ENCODE data around the gene STX1B. TPM values are rescaled to one million over a fixed set of nuclear protein-coding genes. Genes with fewer than 3 reads are reported as not detected.

The STX1B gene
- 1.6 TPM for total RNA-seq
- long read RNA-seq = 0 reads

GRCh38 chr16:31010585-31011325, at the start of gene STX1B:
Gene STX1B, minus strand, starts transcription at chr16:31010638. Its CDS starts 242 bp downstream, at chr16:31010396.
- intact Hi-C loops (cut with DNase I) = no loop called here
- no peak for DNase-seq (ENCODE audit: low spot score)

DNA sequence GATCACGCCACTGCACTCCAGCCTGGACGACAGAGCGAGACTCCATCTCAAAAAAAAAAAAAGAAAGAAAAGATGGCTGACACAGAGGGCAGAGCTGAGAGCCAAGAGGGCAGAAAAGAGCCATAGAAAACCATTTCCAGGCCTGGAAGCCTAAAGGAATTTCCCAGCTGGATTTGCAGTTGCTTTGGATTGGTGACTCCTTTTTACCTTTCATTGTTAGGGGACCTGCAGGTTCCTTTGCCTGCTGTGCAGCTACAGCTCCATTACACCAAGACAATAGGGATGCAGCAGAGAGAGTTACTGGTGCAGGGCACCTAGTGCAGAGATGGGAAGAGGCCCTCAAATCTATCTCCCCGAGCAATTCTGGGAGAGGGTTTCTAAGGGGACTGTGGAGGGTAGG, 45.2 kb upstream of the STX1B start:
- no peak for DNase-seq (ENCODE audit: low spot score)
- intact Hi-C loops (cut with DNase I) = no loop called here

- intact Hi-C loops (cut with DNase I) = no loop called here
- no peak for DNase-seq (ENCODE audit: low spot score)
These were observed 41.7 kb upstream of the STX1B start for GRCh38 chr16:31052114-31052513.

DNA sequence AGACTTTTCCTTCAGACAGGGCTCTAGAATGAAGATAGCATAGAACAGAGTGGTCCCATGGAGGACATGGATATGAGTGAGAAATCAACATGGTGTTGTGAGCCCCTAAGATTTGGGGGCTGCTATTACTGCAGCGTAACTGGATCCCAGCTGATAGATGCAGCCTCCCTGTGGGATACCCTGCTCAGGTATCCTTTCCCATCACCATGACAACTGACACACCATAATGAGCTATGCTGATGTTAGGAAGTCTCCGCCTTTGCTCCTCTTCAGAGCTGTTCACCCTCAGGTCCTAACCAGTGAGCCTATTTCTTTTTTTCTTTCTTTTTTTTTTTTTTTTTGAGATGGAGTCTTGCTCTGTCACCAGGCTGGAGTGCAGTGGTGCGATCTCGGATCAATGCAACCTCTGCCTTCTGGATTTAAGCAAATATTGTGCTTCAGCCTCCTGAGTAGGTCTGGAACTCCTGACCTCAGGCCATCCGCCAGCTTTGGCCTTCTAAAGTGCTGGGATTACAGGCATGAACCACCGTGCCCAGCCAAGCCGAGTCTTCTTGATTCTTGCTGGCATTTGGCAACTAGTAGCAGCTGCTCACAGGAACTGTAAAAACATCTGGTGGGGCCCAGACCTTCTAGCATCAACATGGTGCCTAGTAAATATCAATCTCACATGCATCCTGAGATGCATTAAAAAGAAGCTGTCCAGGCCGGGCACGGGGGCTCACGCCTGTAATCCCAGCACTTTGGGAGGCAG, 40.0 kb upstream of the STX1B start:
- DNase-seq (ENCODE audit: low spot score) = no peak
- intact Hi-C loops (cut with DNase I) = no loop called here

- intact Hi-C loops (cut with DNase I) = loop anchor here (2.0 kb wide), 1 partner anchor 21 kb away; no protein-coding TSS in a partner anchor
- DNase-seq (ENCODE audit: low spot score) = no peak
These were observed 33.6 kb upstream of the STX1B start for GRCh38 chr16:31043898-31044481.

DNA sequence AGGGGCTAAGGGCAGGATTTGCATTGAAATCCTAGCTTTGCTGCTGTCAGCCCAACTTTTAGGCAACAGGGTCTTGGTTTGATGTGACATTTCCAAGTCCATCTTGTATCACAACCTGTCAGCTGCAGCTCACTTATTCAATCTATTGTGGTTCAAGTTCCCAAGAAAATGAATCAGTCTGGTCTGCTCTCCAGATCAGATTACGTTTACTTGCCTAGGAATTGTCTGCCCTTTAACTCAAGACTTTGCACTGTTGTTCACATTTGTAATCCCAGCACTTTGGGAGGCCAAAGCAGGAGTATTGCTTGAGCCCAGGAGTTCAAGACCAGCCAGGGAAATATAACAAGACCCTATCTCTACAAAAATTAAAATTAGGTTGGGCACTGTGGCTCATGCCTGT, 32.9 kb upstream of the STX1B start:
- DNase-seq (ENCODE audit: low spot score) = no peak
- intact Hi-C loops (cut with DNase I) = loop anchor here (2.0 kb wide), 1 partner anchor 21 kb away; no protein-coding TSS in a partner anchor

DNA sequence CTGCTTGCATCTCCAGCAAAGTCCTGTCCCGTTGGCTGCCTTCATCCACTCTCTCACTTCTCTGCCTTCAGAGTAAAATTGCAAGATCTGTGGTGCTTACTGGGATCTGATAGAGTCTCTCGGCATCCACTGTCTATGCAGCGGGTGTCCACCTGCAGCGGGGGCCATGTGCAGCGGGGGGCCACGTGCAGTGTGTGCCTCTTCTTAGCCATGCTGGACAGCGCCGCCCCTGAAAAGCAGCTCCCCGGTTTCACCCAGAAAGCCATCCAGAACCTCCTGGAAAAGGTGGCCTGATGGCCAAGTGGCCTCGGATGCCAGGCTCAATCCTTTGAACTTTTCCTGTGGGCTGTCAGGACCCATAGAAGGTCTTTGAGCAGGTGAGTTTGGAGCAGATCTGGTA, 32.4 kb upstream of the STX1B start:
- no peak for DNase-seq (ENCODE audit: low spot score)
- intact Hi-C loops (cut with DNase I) = loop anchor here (2.0 kb wide), 1 partner anchor 20 kb away; no protein-coding TSS in a partner anchor

DNA sequence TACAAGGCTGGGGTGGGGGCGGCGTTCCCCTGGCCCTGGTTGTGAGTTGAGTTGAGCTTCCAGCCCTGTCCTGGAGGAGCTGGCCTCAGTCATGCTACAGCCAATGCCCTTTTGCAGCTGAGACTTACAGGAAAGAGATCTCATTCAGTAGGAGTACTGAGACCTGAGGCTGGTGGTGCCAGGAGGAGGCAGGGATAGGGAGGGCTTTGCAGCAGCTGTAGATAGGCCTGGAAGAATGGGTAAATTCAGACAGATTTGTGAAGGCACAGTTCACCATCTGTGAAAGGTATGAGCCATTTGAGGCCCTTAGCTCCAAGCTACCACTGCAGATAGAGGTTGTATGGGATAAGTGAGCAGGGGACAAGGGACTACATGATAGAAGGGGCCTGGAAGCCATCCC, 28.6 kb upstream of the STX1B start:
- no peak for DNase-seq (ENCODE audit: low spot score)
- intact Hi-C loops (cut with DNase I) = no loop called here

DNA sequence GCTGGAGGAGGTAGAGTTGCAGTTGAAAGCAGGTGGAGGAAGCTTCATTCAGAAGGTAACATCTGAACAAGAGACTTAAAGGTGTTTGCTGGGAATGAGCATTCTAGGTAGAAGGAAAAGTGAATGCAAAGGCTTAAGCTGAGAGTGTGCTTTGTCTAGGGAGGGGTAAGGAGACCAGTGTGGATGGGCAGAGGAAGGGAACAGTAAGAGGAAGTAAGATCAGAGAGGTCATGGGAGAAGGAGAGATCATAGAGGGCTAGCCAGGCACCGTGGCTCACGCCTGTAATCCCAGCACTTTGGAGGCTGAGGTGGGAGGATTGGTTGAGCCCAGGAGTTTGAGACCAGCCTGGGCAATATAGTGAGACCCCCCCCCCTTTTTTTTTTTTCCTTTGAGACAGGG, 26.3 kb upstream of the STX1B start:
- intact Hi-C loops (cut with DNase I) = no loop called here
- no peak for DNase-seq (ENCODE audit: low spot score)

GRCh38 chr16:31033709-31034492, 23.5 kb upstream of the STX1B start:
- DNase-seq (ENCODE audit: low spot score) = peak; percentile 96
- intact Hi-C loops (cut with DNase I) = loop anchor here (5.0 kb wide), 1 partner anchor 38 kb away; the partner anchor contains the start of genes ZNF646 and ZNF668

GRCh38 chr16:31032736-31033708, 22.6 kb upstream of the STX1B start, which contains the start of gene STX4:
Gene STX4, plus strand, starts transcription at chr16:31033558. Its CDS starts 248 bp downstream, at chr16:31033806.
- peak; percentile 100 for DNase-seq (ENCODE audit: low spot score)
- intact Hi-C loops (cut with DNase I) = loop anchor here (5.0 kb wide), 1 partner anchor 39 kb away; the partner anchor contains the start of genes ZNF646 and ZNF668

GRCh38 chr16:31031276-31031675, 20.8 kb upstream of the STX1B start:
- intact Hi-C loops (cut with DNase I) = loop anchor here (5.0 kb wide), 1 partner anchor 41 kb away; the partner anchor contains the start of genes ZNF646 and ZNF668

DNA sequence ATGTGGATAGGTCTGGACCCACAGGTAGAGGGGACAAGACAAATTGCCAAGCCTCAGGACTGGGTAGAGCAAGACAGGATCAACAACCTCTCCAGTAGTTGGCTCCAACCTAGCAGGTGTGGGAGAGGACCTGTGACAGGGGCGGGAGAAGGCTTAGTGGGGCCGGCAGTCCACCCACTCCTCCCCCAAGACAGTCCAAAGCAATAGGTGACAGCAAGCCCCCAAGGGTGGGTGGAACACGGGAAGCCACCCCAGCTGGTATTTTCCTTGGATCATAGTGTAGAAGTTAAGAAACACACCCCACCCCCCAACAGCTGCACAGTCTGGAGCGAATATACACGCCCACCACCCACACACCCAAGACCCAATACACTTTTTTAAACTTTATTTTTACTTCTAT, 18.8 kb upstream of the STX1B start:
- intact Hi-C loops (cut with DNase I) = no loop called here
- DNase-seq (ENCODE audit: low spot score) = no peak

More at GRCh38 chr16:31031276-31031675, 20.8 kb upstream of the STX1B start:
- no peak for DNase-seq (ENCODE audit: low spot score)

DNA sequence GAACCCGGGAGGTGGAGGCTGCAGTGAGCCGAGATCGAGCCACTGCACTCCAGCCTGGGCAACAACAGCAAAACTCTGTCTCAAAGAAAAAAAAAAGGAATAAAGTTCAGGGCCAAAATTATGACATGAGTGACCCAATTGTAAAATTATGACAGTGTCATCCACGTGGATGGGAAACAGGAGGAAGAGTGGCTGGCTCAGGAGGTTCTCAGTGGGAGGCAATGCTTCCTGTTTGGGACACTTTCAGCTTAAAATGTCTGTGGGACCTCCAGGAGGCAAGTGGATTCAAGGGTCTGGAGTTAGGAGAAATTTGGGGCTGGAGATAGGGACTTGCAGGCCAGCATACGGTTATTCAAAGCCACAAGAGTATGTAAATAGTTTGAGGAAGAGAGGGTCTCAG, 14.9 kb upstream of the STX1B start:
- no peak for DNase-seq (ENCODE audit: low spot score)
- intact Hi-C loops (cut with DNase I) = no loop called here

DNA sequence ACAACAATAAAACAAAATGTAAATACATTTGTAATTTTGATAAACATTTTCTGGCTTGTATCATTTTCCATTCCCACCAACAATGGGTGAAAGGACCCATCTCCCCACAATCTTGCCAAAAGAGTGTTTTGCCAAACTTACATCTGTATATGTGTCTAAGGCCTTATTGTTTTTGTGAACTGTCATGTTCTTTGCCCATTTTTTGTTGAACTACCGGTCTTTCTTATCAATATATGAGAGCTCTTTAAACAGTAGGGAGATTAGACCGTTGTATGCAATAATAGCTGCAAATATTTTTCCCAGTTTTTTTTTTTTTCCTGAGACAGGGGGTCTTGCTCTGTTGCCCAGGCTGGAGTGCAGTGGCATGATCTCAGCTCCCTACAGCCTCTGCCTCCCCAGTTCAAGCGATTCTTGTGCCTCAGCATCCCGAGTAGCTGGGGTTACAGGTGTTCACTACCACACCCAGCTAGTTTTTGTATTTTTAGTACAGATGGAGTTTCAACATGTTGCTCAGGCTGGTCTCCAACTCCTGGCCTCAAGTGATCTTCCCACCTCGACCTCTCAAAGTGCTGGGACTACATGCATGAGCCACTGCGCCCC, 13.3 kb upstream of the STX1B start:
- DNase-seq (ENCODE audit: low spot score) = no peak
- intact Hi-C loops (cut with DNase I) = loop anchor here (2.0 kb wide), 1 partner anchor 19 kb away; no protein-coding TSS in a partner anchor

GRCh38 chr16:31023252-31023602, 12.8 kb upstream of the STX1B start:
- intact Hi-C loops (cut with DNase I) = loop anchor here (2.0 kb wide), 1 partner anchor 20 kb away; no protein-coding TSS in a partner anchor

GRCh38 chr16:31022544-31023251, 12.3 kb upstream of the STX1B start:
- DNase-seq (ENCODE audit: low spot score) = no peak
- intact Hi-C loops (cut with DNase I) = loop anchor here (2.0 kb wide), 1 partner anchor 20 kb away; no protein-coding TSS in a partner anchor

More at GRCh38 chr16:31023252-31023602, 12.8 kb upstream of the STX1B start:
- DNase-seq (ENCODE audit: low spot score) = no peak

Measured in cardiac septum (tissue), 1 donor.